AG10803 (cell line): ENCODE results near the gene MMP28.
A peak's percentile ranks its signal among the peaks of the same experiment; 100 is the strongest.

Source experiments
- DNase-seq: peaks from one replicate; pipeline ENCODE4 v3.0.0; 2010; ENCODE audit warnings: low read depth
- H3K4me3 ChIP-seq: 2 replicates; pipeline ENCODE4 v1.5.1; 2011; ENCODE audit warnings: mild to moderate bottlenecking, low read length, control low read depth
- TF ChIP-seq, protein P1 (sequence below): conservative IDR thresholded peaks from 2 replicates; pipeline ENCODE4 v1.5.1; 2011; ENCODE audit warnings: mild to moderate bottlenecking, low read length, control low read depth, inconsistent platforms

The MMP28 gene

DNA sequence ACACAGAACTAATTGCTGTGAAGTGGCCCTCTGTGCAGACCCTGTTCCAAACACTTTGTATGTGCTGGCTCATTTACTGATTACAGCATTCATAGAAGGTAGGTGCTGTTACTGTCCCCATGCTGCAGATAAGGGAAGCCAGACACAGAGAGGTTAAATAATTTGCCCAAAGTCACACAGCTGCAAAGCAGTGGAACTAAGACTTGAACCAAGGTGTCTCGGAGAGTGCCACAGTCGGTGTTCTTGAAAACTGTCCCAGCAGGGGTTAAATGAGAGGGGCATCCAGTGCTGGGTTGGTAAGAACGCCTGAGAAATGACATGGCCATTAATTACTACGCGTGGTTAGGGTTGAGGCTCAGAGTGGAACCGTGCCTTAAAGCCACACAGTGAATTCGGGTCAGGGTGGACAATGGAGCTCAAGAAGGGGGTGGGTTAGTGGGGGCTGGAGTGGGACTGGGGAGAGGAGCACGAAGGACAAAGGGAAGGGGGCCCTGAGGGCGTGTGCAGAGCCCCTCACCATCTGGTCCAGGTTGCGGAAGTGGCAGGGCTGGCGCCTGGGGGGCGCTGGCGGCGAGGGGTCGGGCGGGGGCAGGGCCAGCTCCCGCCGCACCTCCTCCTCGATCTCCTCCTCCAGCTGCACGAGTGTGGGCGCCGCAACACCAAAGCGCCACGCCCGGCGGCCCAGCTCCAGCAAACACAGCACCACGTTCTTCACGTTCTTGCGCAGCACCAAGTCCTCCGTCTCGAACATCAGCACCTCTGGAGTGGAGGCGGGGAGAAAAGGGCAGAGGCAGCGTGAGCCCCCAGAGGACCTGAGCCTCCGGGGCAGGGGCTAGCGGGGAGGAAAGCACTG, 45.7 kb downstream of the MMP28 start:
- TF ChIP-seq, protein P1, sequence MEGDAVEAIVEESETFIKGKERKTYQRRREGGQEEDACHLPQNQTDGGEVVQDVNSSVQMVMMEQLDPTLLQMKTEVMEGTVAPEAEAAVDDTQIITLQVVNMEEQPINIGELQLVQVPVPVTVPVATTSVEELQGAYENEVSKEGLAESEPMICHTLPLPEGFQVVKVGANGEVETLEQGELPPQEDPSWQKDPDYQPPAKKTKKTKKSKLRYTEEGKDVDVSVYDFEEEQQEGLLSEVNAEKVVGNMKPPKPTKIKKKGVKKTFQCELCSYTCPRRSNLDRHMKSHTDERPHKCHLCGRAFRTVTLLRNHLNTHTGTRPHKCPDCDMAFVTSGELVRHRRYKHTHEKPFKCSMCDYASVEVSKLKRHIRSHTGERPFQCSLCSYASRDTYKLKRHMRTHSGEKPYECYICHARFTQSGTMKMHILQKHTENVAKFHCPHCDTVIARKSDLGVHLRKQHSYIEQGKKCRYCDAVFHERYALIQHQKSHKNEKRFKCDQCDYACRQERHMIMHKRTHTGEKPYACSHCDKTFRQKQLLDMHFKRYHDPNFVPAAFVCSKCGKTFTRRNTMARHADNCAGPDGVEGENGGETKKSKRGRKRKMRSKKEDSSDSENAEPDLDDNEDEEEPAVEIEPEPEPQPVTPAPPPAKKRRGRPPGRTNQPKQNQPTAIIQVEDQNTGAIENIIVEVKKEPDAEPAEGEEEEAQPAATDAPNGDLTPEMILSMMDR, result no peak
- H3K4me3 ChIP-seq, result peak overlapping the region; percentile 20
- DNase-seq, result peak; percentile 46

DNA sequence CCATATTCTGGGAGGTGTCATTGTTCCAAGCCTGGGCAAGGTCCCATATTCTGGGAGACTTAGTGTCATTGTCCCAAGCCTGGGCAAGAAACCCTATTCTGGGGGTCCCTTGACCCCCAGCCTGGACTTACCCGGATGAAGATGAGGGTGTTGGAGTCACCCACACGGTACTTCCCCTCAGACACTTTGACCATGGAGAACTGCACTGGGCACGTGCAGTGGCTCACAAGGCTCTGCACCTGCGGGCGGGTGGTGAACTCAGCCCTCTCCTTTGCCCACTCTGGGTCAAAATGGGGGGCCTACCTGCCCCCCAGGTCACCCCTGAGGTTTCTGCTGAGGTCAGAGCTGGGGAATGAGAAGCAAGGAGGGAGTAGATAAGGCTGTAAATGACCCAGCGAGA, 46.5 kb downstream of the MMP28 start:
- no peak for DNase-seq
- TF ChIP-seq, protein P1, result no peak

GRCh38 chr17:35748341-35748841, 47.0 kb downstream of the MMP28 start:
- H3K4me3 ChIP-seq, result no peak overlapping the region
- TF ChIP-seq, protein P1, result no peak
- DNase-seq, result no peak

More for the DNA sequence above, 46.5 kb downstream of the MMP28 start:
- H3K4me3 ChIP-seq, result no peak overlapping the region

- peak; percentile 73 for DNase-seq
- TF ChIP-seq, protein P1, result peak; percentile 88
- no peak overlapping the region for H3K4me3 ChIP-seq
These were observed 47.9 kb downstream of the MMP28 start for GRCh38 chr17:35747540-35748017.

DNA sequence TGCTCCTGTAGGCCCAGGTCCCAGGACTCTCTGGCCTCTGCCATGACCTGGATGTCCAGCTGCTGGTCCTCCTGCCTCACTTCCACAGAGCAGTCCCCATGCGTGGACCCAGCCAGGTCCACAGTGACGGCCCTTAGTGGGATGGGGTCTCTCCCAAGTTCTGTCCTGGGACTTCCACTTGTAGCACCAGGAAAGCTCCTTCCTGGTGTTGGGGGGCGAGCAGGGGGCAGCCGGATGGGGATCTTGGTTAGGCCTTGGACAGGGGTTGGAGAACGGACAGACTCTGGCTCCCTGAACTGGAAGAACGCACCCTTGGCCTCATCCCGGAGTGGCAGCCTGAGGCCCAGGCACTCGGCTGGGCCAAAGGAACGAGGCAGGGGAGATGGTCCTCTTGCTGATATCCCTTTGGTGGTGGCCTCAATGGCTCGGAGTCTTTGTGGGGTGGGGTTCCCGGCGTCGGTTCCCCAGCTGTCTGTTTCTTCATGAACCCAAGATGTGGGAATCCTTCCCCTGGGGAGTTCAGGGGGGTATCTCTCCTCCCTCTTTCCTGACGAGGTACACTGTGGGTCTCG, 49.6 kb downstream of the MMP28 start:
- TF ChIP-seq, protein P1, result no peak
- DNase-seq, result no peak
- no peak overlapping the region for H3K4me3 ChIP-seq

DNA sequence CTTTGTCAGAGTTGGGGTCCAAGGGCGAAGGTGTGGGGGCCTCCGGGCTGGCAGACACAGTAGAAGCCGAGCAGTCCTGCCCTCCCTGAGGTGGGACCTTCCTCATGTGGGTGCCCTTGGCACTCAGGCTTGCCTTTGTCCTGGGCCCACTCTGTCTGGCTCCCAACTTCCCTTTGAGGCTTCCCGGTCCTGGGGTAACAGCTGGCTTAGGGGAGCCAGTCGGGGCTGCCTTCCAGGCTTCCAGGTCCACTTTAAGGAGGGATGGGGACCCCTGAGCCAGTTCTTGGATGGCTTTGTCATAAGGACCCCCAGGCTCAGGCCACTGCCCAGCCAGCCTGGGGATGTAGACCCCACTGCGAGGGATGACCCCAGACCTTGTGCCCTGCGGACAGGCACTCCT, 50.2 kb downstream of the MMP28 start:
- H3K4me3 ChIP-seq, result no peak overlapping the region
- TF ChIP-seq, protein P1, result no peak
- no peak for DNase-seq
